NCI-H82 treated with DMSO at 0.1 percent for 48 hours (cell line): ENCODE results near the gene MKKS.
"Not testable (repeated sequence)": the region's sequence is repeated elsewhere in the genome, so short reads cannot be mapped to it uniquely, and the experiment has no call there.

ENCODE experiments used
- DNase-seq: peaks from one replicate; lab custom pipeline; 2025; ENCODE audit not compliant: unreplicated experiment; lab: John Stamatoyannopoulos, UW

MKKS gene

GRCh38 chr20:10415013-10415650, 18.9 kb downstream of the MKKS start:
- no peak for DNase-seq

- no peak for DNase-seq
Observed at GRCh38 chr20:10412591-10413408, 21.2 kb downstream of the MKKS start.

GRCh38 chr20:10411673-10412072, 22.3 kb downstream of the MKKS start:
- DNase-seq: no peak

- DNase-seq: no peak
Observed at GRCh38 chr20:10408108-10408813, 25.8 kb downstream of the MKKS start.

- no peak for DNase-seq
Observed at GRCh38 chr20:10404959-10405530, 29.0 kb downstream of the MKKS start.

GRCh38 chr20:10404023-10404628, 29.9 kb downstream of the MKKS start:
- no peak for DNase-seq

- DNase-seq: no peak
Observed at GRCh38 chr20:10402938-10403608, 30.9 kb downstream of the MKKS start.

- DNase-seq: no peak
Observed at GRCh38 chr20:10398834-10399369, 35.1 kb downstream of the MKKS start.

- DNase-seq: not testable (repeated sequence)
Observed at GRCh38 chr20:10394752-10395151, 39.3 kb downstream of the MKKS start.

GRCh38 chr20:10390709-10391108, 43.3 kb downstream of the MKKS start:
- DNase-seq: no peak

- no peak for DNase-seq
Observed at GRCh38 chr20:10388597-10388996, 45.4 kb downstream of the MKKS start.

GRCh38 chr20:10387686-10388085, 46.3 kb downstream of the MKKS start:
- DNase-seq: no peak

GRCh38 chr20:10385850-10386544, 48.0 kb downstream of the MKKS start:
- no peak for DNase-seq

- no peak for DNase-seq
Observed at GRCh38 chr20:10381477-10381876, 52.5 kb downstream of the MKKS start.

- DNase-seq: no peak
Observed at GRCh38 chr20:10379761-10380160, 54.3 kb downstream of the MKKS start.

- no peak for DNase-seq
Observed at GRCh38 chr20:10376270-10377075, 57.5 kb downstream of the MKKS start.

GRCh38 chr20:10375191-10375590, 58.8 kb downstream of the MKKS start:
- no peak for DNase-seq

GRCh38 chr20:10374036-10374435, 60.0 kb downstream of the MKKS start:
- no peak for DNase-seq

GRCh38 chr20:10371467-10371866, 62.6 kb downstream of the MKKS start:
- no peak for DNase-seq
